Endothelial cell (in vitro differentiated cells): ENCODE measurements around the gene LMNA. TPM values are rescaled to one million over a fixed set of nuclear protein-coding genes. Genes with fewer than 3 reads are reported as not detected.

ENCODE experiments used
- DNase-seq: peaks from one replicate; pipeline ENCODE4 v3.0.0; 2021; ENCODE audit warnings: low spot score
- H3K27ac Mint-ChIP-seq: one replicate; pipeline ENCODE4 v1.8.0; 2021; ENCODE audit warnings: mixed read lengths, inconsistent platforms; ENCODE audit not compliant: unreplicated experiment
- H3K27me3 Mint-ChIP-seq: one replicate; pipeline ENCODE4 v1.8.0; 2021; ENCODE audit warnings: mild to moderate bottlenecking, moderate library complexity, mixed read lengths, inconsistent platforms; ENCODE audit not compliant: unreplicated experiment
- H3K36me3 Mint-ChIP-seq: one replicate; pipeline ENCODE4 v1.8.0; 2021; ENCODE audit warnings: mild to moderate bottlenecking, low read depth, mixed read lengths, inconsistent platforms; ENCODE audit not compliant: unreplicated experiment
- H3K4me1 Mint-ChIP-seq: one replicate; pipeline ENCODE4 v1.8.0; 2021; ENCODE audit warnings: mild to moderate bottlenecking, mixed read lengths, inconsistent platforms; ENCODE audit not compliant: unreplicated experiment
- H3K4me3 Mint-ChIP-seq: one replicate; pipeline ENCODE4 v1.8.0; 2021; ENCODE audit warnings: mild to moderate bottlenecking, mixed read lengths, inconsistent platforms; ENCODE audit not compliant: unreplicated experiment
- H3K9me3 Mint-ChIP-seq: one replicate; pipeline ENCODE4 v1.8.0; 2021; ENCODE audit warnings: mixed read lengths, inconsistent platforms; ENCODE audit not compliant: unreplicated experiment
- total RNA-seq: library from RNA; stranded (reverse); fragmentation: NEBNext Ultra II Directional; extraction: Animal tissue kit (Norgen Biotek cat#: 25700); gene quantifications from one replicate; pipeline ENCODE4 v1.2.1, GENCODE V29; 2021; ENCODE audit not compliant: unreplicated experiment
- TF ChIP-seq, protein P1 (sequence below): fragments of 200-600 bp; sonication (generic); IDR thresholded peaks from one replicate; pipeline ENCODE4 v1.5.0; 2021; ENCODE audit warnings: antibody characterized with exemption; ENCODE audit not compliant: unreplicated experiment

LMNA gene
- total RNA-seq, 1 donor from 2014 or later: 35.8 TPM

GRCh38 chr1:156149374-156150332 is 35.1 kb downstream of the LMNA start:
- no peaks in the 10 kb centered on the region for H3K9me3 Mint-ChIP-seq
- H3K36me3 Mint-ChIP-seq: no peaks in the 10 kb centered on the region
- peaks cover 14% of the 10 kb centered on the region for H3K27me3 Mint-ChIP-seq
- peaks cover 41% of the 10 kb centered on the region for H3K4me1 Mint-ChIP-seq
- no peak for DNase-seq
- H3K27ac Mint-ChIP-seq: no peak overlapping the region
- H3K4me3 Mint-ChIP-seq: no peak overlapping the region
- TF ChIP-seq, protein P1, sequence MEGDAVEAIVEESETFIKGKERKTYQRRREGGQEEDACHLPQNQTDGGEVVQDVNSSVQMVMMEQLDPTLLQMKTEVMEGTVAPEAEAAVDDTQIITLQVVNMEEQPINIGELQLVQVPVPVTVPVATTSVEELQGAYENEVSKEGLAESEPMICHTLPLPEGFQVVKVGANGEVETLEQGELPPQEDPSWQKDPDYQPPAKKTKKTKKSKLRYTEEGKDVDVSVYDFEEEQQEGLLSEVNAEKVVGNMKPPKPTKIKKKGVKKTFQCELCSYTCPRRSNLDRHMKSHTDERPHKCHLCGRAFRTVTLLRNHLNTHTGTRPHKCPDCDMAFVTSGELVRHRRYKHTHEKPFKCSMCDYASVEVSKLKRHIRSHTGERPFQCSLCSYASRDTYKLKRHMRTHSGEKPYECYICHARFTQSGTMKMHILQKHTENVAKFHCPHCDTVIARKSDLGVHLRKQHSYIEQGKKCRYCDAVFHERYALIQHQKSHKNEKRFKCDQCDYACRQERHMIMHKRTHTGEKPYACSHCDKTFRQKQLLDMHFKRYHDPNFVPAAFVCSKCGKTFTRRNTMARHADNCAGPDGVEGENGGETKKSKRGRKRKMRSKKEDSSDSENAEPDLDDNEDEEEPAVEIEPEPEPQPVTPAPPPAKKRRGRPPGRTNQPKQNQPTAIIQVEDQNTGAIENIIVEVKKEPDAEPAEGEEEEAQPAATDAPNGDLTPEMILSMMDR: no peak

GRCh38 chr1:156150333-156151011 is 36.0 kb downstream of the LMNA start:
- peak overlapping the region; percentile 30 for H3K27ac Mint-ChIP-seq
- H3K27me3 Mint-ChIP-seq: peaks cover 18% of the 10 kb centered on the region
- H3K4me3 Mint-ChIP-seq: no peak overlapping the region
- TF ChIP-seq, protein P1: no peak
- H3K36me3 Mint-ChIP-seq: no peaks in the 10 kb centered on the region
- DNase-seq: no peak
- H3K9me3 Mint-ChIP-seq: no peaks in the 10 kb centered on the region
- H3K4me1 Mint-ChIP-seq: peaks cover 45% of the 10 kb centered on the region

DNA sequence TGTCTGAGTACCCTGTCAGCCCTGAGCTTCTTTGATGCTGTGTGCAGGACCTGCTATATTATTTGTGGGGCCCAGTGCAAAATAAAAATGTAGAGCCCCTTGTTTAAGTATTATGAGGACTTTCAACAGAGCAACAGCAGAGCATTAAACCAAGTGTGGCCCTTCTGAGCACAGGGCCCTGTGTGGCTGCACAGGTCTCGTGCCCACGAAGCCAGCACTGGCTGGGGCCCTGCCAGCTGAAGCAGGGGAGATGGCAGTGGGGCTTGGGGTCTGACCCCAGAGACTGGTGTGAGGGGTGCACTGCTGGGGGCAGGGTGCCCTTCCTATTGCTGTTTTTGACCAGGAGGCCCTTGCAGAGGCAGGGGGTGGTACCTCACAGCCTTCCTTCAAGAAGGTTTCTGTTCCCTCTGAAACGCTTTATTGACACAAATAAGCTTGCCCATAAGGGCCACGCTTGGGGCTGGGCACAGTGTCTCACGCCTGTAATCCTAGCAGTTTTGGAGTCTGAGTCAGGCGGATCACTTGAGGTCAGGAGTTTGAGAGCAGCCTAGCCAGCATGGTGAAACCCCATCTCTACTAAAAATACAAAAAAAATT is 36.7 kb downstream of the LMNA start:
- no peaks in the 10 kb centered on the region for H3K9me3 Mint-ChIP-seq

DNA sequence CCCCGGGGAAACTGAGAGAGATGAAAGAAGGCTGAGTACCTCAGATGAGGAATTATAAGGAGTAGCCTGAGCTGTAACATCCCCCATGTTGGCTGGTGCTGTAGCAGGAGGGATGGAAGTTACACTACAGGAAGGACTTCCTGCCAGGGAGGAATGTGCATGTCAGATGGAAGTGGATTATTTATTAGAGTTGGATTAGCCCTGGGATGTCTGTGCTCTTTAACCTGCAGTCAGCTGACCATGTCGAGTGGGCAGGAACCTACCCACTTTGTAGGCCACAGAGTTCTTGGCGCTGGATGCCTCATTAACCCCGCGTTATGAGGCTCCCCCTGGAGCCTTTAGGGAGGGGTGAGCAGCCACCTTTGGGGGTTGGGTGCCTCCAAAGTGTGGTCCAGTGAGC is 38.1 kb downstream of the LMNA start:
- H3K36me3 Mint-ChIP-seq: no peaks in the 10 kb centered on the region
- no peak overlapping the region for H3K27ac Mint-ChIP-seq
- no peaks in the 10 kb centered on the region for H3K9me3 Mint-ChIP-seq
- TF ChIP-seq, protein P1: no peak
- H3K4me3 Mint-ChIP-seq: no peak overlapping the region
- peaks cover 51% of the 10 kb centered on the region for H3K4me1 Mint-ChIP-seq
- no peak for DNase-seq
- peaks cover 23% of the 10 kb centered on the region for H3K27me3 Mint-ChIP-seq

More for the DNA sequence above, 36.7 kb downstream of the LMNA start:
- no peaks in the 10 kb centered on the region for H3K36me3 Mint-ChIP-seq
- TF ChIP-seq, protein P1: no peak
- no peak overlapping the region for H3K4me3 Mint-ChIP-seq
- H3K27ac Mint-ChIP-seq: no peak overlapping the region
- peaks cover 48% of the 10 kb centered on the region for H3K4me1 Mint-ChIP-seq
- DNase-seq: no peak
- H3K27me3 Mint-ChIP-seq: peaks cover 19% of the 10 kb centered on the region
